Stimulated activated CD8-positive, alpha-beta memory T cell treated with anti-CD3 and anti-CD28 coated beads, Interleukin-15, amount 100 ng/mL, for 1 hour (primary cell): ENCODE data around the gene PADI6.
"Not testable (repeated sequence)": the region's sequence is repeated elsewhere in the genome, so short reads cannot be mapped to it uniquely, and the experiment has no call there.

Experiments
- DNase-seq: peaks from one replicate; pipeline ENCODE4 v3.0.0-alpha.2; 2020; ENCODE audit warnings: low read depth

Gene PADI6

GRCh38 chr1:17404820-17405219, 32.8 kb downstream of the PADI6 start:
- DNase-seq = no peak

GRCh38 chr1:17405898-17406759, 34.1 kb downstream of the PADI6 start:
- DNase-seq = no peak

GRCh38 chr1:17406760-17407475, 34.9 kb downstream of the PADI6 start:
- DNase-seq = not testable (repeated sequence)

- DNase-seq = not testable (repeated sequence)
Observed at GRCh38 chr1:17407786-17408514, 36.0 kb downstream of the PADI6 start.

DNA sequence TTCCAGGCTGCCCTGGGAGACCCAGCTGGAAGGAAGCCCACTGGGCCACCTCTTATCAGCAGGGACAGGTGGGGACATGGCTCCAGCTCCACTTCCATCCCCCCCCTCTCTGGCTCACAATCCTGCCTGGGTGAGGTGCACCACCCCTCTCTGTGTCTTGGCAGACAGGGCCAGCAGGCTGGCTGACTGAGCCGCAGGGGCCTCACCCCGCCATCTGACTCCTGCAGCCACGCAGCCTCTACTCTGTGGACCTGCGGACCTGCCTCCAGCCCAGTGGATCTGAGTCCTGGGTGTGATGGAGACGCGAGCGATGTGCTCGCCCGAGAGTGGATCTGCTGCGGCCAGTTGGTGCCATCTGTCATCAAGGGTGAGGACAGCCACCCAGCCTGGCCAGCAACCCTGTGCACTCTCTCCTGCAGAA, 37.4 kb downstream of the PADI6 start:
- DNase-seq = no peak

GRCh38 chr1:17412093-17412870, 40.3 kb downstream of the PADI6 start:
- DNase-seq = no peak

GRCh38 chr1:17414022-17414421, 42.0 kb downstream of the PADI6 start:
- no peak for DNase-seq

- DNase-seq = no peak
Observed at GRCh38 chr1:17416389-17416788, 44.4 kb downstream of the PADI6 start.

DNA sequence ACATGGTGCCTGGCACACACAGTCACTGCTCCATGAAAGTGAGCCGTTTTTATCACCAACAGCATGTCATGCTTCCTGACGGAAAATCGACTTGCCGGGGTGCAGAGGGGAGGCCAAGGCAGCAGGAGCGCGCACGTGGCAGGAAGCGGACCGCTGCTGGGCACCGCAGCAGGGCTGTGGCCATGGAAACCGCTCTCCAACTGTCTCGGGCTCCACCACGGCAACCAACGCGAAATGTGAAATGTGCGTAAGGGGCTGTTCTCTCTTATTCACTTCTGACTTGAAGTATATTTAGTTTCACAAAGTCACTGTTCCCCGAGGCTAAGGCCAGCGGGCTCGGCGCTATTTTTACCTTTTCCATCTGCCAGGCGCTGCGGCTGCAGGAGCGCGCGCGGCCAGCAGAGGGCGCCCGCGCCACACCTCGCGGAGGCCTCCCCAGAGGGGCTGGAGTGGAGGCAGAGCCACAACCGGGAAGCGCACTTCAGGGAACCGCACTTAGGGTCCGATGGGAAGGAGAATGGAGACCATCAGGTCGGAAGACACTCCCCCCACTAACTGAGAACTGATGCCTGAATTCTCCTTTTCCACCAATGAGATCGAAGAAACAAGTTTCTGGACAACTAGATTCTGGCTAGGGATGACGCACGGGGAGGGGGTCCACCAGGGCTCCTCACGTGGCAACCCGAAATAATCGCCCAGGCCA, 47.8 kb downstream of the PADI6 start:
- DNase-seq = peak; percentile 45

- DNase-seq = no peak
Observed at GRCh38 chr1:17420391-17420918, 48.5 kb downstream of the PADI6 start.

DNA sequence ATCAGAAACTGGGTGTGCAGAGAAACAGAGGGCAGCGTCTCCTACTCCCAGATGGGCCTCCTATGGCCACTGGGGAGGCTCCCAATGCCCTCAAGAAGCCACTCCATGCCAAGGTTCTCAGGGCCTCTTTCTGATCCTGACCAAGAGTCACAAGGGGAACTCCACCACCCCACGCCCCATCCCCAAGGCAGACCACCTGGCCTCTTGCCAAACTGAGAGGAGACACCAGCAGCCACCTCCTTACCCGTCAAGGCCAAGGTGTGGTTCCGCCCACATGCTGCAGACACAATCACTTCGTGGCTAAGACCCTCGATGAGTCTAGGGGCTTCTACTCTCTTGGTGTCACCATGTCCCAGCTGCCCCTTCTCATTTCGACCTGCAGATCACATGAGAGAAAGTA, 50.5 kb downstream of the PADI6 start:
- no peak for DNase-seq

DNA sequence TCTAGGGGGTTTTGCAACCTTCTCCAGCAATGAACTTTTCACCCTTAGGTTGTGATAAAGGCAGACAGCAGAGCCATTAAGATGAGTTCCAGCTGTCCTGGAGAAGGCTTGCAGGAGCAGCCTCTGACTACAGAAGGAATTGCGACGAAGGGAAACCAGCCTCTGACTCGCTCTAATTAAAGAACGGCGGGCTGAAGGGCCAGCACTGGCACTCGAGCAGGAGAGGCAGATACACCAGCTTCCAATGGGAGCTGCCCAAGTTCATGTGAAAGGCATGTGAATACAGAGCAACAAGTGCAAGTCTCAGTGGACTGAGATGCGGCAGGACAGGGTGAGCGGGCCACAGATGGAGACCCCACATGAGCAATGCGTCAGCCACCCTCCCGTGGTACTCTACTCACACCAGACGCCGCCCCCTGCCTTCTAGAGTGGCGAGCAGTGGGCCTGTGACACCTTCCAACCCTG, 51.8 kb downstream of the PADI6 start:
- no peak for DNase-seq

DNA sequence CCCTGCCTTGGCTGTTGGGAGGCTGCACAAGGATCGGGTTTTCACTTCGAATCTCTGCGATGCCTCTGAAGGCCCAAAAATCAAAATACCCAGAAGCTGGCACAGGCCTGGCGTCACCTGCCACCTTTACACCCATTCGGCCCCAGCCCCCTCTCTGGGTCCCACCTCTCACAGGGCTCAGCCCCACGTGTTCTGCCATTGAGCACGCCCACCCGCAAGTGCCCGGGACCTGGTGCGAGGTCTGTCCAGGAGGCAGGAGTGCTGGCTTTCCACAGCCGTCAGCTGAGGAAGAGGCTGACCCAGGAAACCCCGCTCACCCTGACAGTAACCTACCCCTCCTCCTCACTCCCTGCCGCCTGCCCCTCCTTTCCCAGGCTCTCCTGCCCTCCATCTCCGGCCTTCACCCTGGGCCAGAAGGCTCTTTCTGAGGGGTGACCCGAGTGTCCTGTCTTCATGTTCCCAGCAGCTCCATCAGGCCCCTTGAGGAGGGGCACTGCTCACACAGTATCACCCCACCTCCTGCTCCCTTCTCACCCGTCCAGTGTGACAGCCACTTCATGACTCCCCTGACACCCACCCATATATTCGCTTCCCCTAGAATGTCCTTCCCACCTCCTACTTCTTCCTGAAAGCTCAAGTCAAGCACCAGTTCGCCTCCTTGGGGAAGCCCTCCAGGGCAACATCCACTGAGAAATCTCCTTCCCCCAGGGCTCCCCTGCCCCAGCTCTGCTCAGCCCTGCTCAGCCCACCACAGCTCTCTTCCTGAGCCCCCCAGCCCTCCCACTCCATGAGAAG, 54.0 kb downstream of the PADI6 start:
- no peak for DNase-seq

DNA sequence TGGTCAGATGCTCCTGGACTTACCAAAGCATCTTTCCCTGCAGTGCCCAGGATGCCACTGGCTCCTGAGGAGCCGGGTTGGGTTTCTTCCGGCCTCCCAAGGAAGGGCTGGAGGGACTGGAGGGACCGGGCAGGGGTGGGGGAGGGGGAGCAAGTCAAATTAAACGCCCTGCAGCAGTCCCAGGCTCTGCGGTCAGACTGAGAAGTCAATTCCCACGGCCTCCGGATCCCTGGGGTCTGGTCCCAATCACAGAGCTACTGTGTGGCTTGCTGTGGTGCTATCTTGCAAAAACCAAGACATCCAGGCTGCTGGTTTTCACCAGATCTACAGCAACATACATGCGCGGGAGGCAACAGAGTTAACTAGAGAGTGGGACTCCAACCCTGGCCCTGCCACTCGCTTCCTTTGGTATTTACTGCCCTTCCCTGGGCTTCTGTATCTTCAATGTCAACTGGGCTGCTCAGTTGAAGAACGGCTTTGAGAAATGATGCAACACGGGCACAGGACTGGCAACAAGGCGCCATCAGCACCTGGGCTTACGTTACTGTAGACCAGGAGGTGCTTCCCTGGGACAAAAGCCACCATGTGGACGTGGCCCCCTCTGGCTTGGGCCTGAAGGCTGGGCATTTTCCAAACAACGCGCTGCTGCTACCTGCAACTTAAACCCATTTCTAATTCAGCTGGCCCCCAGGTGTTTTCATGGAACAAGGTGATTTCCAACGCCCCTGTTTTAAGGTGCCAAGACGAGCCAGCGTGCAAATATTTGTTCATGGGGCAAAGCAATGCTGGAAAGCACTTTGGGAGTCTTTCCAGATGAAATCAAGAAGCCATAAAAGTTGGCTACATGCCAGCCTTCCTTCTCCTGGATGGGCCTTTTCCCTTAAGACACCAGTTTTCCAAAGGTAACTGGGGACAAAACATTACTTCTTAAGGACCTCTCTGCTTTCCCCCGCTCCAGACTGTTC, 56.0 kb downstream of the PADI6 start:
- no peak for DNase-seq

DNA sequence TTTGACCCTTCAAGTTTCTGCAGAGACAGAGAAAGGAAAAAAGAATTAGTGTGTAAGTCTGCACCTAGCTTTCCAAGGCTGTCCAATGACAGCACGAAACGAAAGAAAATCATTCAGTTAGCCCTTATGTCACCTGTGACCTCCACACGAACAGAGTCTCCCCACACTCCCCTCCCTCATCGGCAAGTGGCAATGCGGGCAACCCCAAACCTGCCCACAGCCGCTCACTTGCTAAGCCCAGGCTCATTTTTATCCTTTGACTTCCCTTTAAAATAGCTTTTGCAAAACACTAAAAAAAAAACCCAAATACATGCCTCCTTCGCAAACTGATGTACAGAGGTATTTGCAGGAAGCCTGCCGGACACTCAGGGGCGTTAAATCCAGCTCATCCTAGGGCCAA, 57.2 kb downstream of the PADI6 start:
- DNase-seq = no peak

GRCh38 chr1:17432412-17432811, 60.4 kb downstream of the PADI6 start:
- DNase-seq = no peak

DNA sequence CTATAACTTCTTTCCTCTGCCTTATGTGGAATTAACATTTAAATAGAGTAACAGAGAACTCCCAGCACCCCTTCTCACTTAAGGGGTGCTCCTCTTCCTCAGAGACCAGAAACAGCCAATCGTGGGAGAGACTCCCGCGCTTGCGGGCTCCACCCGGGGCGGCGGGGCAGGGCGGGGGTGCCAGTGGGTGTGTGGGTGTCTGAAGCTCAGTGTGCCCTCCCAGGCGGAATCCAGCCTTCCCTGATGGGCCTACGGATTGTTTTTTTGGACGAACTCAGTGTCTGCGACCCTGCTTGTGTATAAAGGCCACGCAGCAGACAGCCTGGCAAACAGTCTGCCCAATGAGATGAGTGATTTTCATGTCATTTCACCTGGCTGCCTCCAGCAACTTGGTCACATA, 61.3 kb downstream of the PADI6 start:
- DNase-seq = no peak

GRCh38 chr1:17434016-17434415, 62.0 kb downstream of the PADI6 start:
- DNase-seq = no peak

- DNase-seq = no peak
Observed at GRCh38 chr1:17434601-17435000, 62.6 kb downstream of the PADI6 start.
